HG03432 (cell line): ENCODE results near the gene YES1.
"Not testable (repeated sequence)": the region's sequence is repeated elsewhere in the genome, so short reads cannot be mapped to it uniquely, and the experiment has no call there.

Experiments
- ATAC-seq: cut with Tn5 transposase; IDR thresholded peaks from one replicate; pipeline ENCODE4 v1.9.1; 2021; ENCODE audit warnings: mild to moderate bottlenecking, moderate library complexity; ENCODE audit not compliant: unreplicated experiment

YES1 gene

DNA sequence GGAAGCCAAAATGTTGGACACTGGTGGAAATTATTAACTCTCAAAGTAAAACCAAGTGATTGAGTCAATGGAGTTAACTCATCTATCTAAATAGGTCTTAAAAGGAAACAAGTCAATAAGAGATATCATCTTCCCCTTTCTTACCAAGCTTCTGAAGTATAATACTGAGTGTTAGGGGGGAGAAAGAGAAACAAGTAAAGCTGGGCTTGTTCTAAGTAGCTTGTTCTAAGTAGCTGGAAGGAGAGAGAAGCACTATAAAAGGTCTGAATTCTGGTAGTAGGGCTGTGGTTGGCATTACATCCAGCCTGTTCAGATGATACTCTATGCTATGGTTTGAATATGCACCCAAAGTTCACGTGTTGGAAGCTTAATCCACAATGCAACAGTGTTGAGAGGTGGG, 26.8 kb downstream of the YES1 start:
- ATAC-seq = peak; percentile 51

- no peak for ATAC-seq
Observed at GRCh38 chr18:784470-785172, 27.4 kb downstream of the YES1 start.

- ATAC-seq = no peak
Observed at GRCh38 chr18:778194-778927, 33.7 kb downstream of the YES1 start.

- ATAC-seq = no peak
Observed at GRCh38 chr18:777021-777420, 35.0 kb downstream of the YES1 start.

DNA sequence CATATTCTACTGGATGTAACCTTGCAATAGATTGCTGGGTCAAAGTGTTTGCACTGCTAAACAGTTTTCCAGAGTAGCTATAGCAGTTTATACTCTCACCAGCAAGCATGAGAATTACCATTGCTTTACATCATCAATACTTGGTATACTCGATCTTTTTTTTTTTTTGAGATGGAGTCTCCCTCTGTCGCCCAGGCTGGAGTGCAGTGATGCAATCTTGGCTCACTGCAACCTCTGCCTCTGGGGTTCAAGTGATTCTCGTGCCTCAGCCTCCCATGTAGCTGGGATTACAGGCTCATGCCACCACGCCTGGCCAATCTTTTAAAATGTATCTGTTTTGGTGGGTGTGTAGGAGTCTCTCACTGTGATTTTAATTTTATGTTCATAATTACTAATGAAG, 36.0 kb downstream of the YES1 start:
- not testable (repeated sequence) for ATAC-seq

GRCh38 chr18:774811-775210, 37.2 kb downstream of the YES1 start:
- ATAC-seq = no peak

GRCh38 chr18:773980-774624, 37.9 kb downstream of the YES1 start:
- ATAC-seq = no peak

DNA sequence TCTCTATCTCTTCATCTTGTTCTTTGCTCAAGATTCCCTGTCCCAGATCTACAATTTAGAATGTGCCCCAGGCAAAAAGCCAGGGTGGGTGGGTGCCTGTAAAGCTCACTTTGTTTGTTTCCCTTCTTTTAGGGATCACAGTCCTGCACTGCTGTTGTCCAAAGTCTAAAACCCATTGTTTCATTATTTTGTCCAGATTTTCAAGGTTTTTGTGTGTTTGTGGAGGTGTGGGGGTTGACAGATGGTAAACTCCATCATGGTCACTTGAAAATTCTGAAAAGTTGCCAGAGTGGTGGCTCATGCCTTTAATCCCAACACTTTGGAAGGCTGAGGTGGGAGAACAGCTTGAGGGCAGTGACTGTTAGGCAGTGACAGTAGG, 41.5 kb downstream of the YES1 start:
- no peak for ATAC-seq

- ATAC-seq = no peak
Observed at GRCh38 chr18:767961-768360, 44.1 kb downstream of the YES1 start.

- ATAC-seq = no peak
Observed at GRCh38 chr18:767084-767882, 44.8 kb downstream of the YES1 start.

- no peak for ATAC-seq
Observed at GRCh38 chr18:766550-766860, 45.5 kb downstream of the YES1 start.

GRCh38 chr18:765764-766549, 46.1 kb downstream of the YES1 start:
- no peak for ATAC-seq

DNA sequence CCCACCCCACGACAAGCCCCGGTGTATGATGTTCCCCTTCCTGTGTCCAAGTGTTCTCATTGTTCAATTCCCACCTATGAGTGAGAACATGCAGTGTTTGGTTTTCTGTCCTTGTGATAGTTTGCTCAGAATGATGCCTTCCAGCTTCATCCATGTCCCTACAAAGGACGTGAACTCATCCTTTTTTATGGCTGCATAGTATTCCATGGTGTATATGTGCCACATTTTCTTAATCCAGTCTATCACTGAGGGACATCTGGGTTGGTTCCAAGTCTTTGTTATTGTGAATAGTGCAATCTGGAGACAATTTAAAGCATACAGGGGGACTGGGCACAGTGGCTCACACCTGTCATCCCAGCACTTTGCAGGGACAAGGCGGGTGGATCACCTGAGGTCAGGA, 52.2 kb downstream of the YES1 start:
- ATAC-seq = not testable (repeated sequence)

GRCh38 chr18:755506-755905, 56.5 kb downstream of the YES1 start:
- no peak for ATAC-seq

DNA sequence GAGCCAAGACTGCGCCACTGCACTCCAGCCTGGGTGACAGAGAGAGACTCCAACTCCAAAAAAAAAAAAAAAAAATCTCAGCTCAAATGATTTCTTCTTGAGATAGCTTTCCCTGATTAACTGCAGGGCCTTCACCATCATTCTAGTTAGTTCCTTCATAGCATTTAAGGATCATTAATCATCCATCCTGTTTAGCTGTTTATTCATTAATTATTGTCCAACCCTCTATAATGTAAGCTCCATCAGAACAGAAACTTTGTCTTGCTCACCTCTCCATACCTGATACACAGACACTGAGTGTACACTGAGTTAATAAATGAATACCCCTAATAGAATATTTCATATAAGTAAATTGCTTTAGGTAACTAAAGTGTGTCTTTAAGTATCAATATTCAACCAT, 57.4 kb downstream of the YES1 start:
- ATAC-seq = no peak

DNA sequence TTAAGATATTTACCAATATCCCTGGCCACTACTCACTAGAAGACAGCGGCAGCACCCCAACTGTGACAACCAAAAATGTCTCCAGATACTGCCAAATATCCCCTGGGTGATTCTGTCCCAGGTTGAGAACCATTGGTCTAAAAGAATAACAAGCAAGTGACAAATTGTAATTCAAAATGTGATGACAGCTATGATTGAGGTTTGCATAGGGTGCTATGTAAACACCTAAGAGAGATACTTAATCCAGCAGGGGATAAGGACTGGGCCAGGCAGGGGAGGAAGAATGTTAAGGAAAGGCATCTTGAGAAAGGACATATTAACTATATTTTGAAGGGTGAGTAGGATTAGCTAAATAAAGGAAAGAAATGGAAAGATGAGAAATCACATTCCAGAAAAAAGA, 61.6 kb downstream of the YES1 start:
- ATAC-seq = no peak

GRCh38 chr18:744832-745597, 67.0 kb downstream of the YES1 start:
- no peak for ATAC-seq

GRCh38 chr18:741931-742512, 70.0 kb downstream of the YES1 start:
- ATAC-seq = peak; percentile 80

- ATAC-seq = no peak
Observed at GRCh38 chr18:732371-732770, 79.7 kb downstream of the YES1 start.

DNA sequence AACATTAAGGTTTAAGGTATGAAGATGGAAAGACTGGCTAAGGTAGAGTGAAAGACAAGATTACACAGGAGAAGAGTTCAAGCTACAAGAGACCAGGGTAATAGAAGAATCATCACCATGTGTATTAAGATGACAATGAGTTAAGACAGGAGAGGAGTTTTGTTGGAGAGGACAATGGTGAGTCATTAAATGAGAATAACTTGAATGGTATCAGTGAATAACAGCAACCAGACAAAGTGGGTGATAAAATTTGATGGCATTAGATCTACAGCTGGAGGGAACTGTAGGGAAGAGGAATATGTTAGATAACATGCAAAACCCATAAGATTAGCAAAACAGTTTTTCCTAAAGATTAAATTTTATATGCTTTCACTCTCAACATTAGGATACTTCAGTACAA, 80.9 kb downstream of the YES1 start:
- no peak for ATAC-seq
